KOPT-K1 (cell line): ENCODE data around the gene TMEM40.
"Not testable (repeated sequence)": the region's sequence is repeated elsewhere in the genome, so short reads cannot be mapped to it uniquely, and the experiment has no call there.

ENCODE experiments used
- H3K27ac ChIP-seq: fragments of 200-600 bp; sonication (generic); 2 replicates; pipeline ENCODE4 v1.5.1; 2016; ENCODE audit warnings: antibody characterized with exemption, mild to moderate bottlenecking, low read depth, low read length; ENCODE audit not compliant: poor library complexity, severe bottlenecking
- H3K36me3 ChIP-seq: fragments of 200-600 bp; sonication (generic); 2 replicates; pipeline ENCODE4 v1.5.1; 2017; ENCODE audit warnings: antibody characterized with exemption, mild to moderate bottlenecking, low read length, moderate library complexity; ENCODE audit not compliant: insufficient read depth
- H3K9me3 ChIP-seq: fragments of 200-600 bp; sonication (generic); 2 replicates; pipeline ENCODE4 v1.5.1; 2017; ENCODE audit warnings: antibody characterized with exemption, low read length, mild to moderate bottlenecking; ENCODE audit not compliant: insufficient read depth, poor library complexity, severe bottlenecking

TMEM40 gene

DNA sequence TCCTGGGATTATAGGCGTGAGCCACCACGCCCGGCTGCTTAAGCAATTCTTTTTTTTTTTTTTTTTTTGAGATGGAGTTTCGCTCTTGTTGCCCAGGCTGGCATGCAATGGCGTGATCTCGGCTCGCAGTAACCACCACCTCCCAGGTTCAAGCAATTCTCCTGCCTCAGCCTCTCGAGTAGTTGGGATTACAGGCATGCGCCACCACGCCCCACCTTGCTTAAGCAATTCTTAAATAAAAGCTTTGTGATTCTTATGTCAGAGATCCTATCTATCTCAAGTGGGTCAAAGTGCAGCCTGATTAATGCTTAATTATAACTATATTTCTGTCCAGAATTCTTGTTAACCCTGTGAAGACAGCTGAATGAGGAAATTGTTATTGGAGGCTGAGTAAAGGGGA lies 57.5 kb downstream of the TMEM40 start:
- H3K36me3 ChIP-seq, H3K9me3 ChIP-seq, H3K27ac ChIP-seq: not testable (repeated sequence)

DNA sequence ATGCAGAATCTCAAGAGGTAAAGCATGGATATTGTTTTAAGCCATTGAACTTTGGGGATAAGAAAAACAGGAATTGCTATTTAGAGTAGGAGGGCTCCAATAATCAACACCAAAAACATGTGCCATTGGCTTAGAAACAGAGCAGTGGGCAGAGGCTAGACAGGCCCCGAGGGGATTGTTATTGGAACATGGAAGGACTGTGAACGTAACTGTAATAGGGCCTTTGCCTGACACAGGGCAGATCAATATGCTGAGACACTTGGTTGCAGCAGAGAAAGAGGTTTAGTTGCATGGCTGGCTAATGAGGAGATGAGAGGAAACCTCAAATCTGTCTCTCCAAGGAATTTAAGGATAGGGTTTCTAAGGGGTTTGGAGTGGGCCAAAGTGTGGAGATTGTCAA lies 58.3 kb downstream of the TMEM40 start:
- Histone ChIP-seq H3K27ac (no peak overlapping the region), H3K9me3 (no peaks in the 10 kb centered on the region), H3K36me3 (no peaks in the 10 kb centered on the region)

GRCh38 chr3:12695916-12696315 lies 63.1 kb downstream of the TMEM40 start:
- Histone ChIP-seq H3K36me3 (no peaks in the 10 kb centered on the region), H3K27ac (no peak overlapping the region), H3K9me3 (no peaks in the 10 kb centered on the region)

DNA sequence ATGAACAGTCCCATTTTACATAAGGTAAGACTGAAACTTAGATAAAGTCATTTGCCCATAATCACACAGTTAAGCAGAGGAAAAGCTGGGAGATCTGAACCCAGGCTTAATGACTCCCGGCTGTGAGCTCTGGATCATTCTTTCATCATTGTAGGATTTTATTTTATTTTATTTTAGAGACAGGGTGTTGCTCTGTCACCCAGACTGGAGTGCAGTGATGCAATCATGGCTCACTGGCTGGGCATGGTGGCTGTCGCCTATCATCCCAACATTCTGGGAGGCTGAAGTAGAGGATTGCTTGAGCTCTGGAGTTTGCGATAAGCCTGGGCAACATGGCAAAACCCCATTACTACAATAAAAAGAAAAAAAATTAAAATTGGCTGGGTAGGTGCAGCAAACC lies 63.9 kb downstream of the TMEM40 start:
- no peaks in the 10 kb centered on the region for H3K9me3 ChIP-seq
- H3K27ac ChIP-seq = no peak overlapping the region
- H3K36me3 ChIP-seq = no peaks in the 10 kb centered on the region

DNA sequence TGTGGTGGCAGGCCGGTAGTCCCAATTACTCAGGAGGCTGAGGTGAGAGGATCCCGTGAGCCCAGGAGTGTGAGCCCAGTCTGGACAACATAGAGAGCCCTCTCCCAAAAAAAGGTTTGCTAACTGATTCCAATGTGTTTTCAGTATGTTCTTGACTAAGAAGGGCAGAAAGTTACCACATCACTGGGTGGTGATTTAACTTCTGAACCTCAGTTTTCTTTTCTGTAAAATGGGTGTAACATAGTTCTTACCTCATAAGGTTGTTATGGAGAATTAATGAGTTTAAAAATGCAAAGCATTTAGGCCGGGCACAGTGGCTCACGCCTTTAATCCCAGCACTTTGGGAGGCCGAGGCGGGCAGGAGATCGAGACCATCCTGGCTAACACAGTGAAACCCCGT lies 66.6 kb downstream of the TMEM40 start:
- no peaks in the 10 kb centered on the region for H3K36me3 ChIP-seq
- no peak overlapping the region for H3K27ac ChIP-seq
- no peaks in the 10 kb centered on the region for H3K9me3 ChIP-seq

GRCh38 chr3:12689997-12690711 lies 68.9 kb downstream of the TMEM40 start:
- no peak overlapping the region for H3K27ac ChIP-seq
- H3K9me3 ChIP-seq = no peaks in the 10 kb centered on the region

GRCh38 chr3:12687948-12688347 lies 71.1 kb downstream of the TMEM40 start:
- no peaks in the 10 kb centered on the region for H3K36me3 ChIP-seq
- no peaks in the 10 kb centered on the region for H3K9me3 ChIP-seq
- H3K27ac ChIP-seq = no peak overlapping the region

More at GRCh38 chr3:12689997-12690711, 68.9 kb downstream of the TMEM40 start:
- H3K36me3 ChIP-seq = no peaks in the 10 kb centered on the region

GRCh38 chr3:12686096-12686495 lies 73.0 kb downstream of the TMEM40 start:
- no peaks in the 10 kb centered on the region for H3K9me3 ChIP-seq

More at GRCh38 chr3:12686096-12686495, 73.0 kb downstream of the TMEM40 start:
- H3K36me3 ChIP-seq = no peaks in the 10 kb centered on the region
- no peak overlapping the region for H3K27ac ChIP-seq
